Parathyroid adenoma (tissue), 2 donors: ENCODE measurements around the gene SYNJ2BP.

Experiments
- H2AFZ ChIP-seq: fragments of 300-600 bp; sonication (generic); one replicate; pipeline ENCODE4 v1.7.0; 2017; ENCODE audit warnings: antibody characterized with exemption, mild to moderate bottlenecking
- H3K27ac ChIP-seq: fragments of 300-600 bp; sonication (generic); one replicate; pipeline ENCODE4 v1.7.0; 2017
- H3K27me3 ChIP-seq: fragments of 300-600 bp; sonication (generic); one replicate; pipeline ENCODE4 v1.7.0; 2017; ENCODE audit warnings: low read length; ENCODE audit not compliant: control insufficient read depth, insufficient read depth
- H3K36me3 ChIP-seq: fragments of 300-600 bp; sonication (generic); one replicate; pipeline ENCODE4 v1.7.0; 2017; ENCODE audit warnings: low read length; ENCODE audit not compliant: control insufficient read depth, insufficient read depth
- H3K4me1 ChIP-seq: fragments of 300-600 bp; sonication (generic); one replicate; pipeline ENCODE4 v1.7.0; 2017; ENCODE audit warnings: control low read depth
- H3K4me2 ChIP-seq: fragments of 300-600 bp; sonication (generic); one replicate; pipeline ENCODE4 v1.7.0; 2017; ENCODE audit warnings: low read length
- H3K4me3 ChIP-seq: fragments of 300-600 bp; sonication (generic); one replicate; pipeline ENCODE4 v1.7.0; 2017; ENCODE audit warnings: low read depth, low read length
- H3K79me2 ChIP-seq: fragments of 300-600 bp; sonication (generic); one replicate; pipeline ENCODE4 v1.7.0; 2017; ENCODE audit warnings: control low read depth
- H3K9ac ChIP-seq: fragments of 300-600 bp; sonication (generic); one replicate; pipeline ENCODE4 v1.7.0; 2017; ENCODE audit warnings: mild to moderate bottlenecking
- H3K9me3 ChIP-seq: fragments of 300-600 bp; sonication (generic); one replicate; pipeline ENCODE4 v1.7.0; 2017; ENCODE audit warnings: low read length; ENCODE audit not compliant: control insufficient read depth
- TF ChIP-seq, protein P1 (sequence below): fragments of 300-600 bp; sonication (generic); IDR thresholded peaks from one replicate; pipeline ENCODE4 v1.7.0; 2017; ENCODE audit warnings: antibody characterized with exemption, mild to moderate bottlenecking
- donor health status: primary hyperparathyroidism.

Gene SYNJ2BP

DNA sequence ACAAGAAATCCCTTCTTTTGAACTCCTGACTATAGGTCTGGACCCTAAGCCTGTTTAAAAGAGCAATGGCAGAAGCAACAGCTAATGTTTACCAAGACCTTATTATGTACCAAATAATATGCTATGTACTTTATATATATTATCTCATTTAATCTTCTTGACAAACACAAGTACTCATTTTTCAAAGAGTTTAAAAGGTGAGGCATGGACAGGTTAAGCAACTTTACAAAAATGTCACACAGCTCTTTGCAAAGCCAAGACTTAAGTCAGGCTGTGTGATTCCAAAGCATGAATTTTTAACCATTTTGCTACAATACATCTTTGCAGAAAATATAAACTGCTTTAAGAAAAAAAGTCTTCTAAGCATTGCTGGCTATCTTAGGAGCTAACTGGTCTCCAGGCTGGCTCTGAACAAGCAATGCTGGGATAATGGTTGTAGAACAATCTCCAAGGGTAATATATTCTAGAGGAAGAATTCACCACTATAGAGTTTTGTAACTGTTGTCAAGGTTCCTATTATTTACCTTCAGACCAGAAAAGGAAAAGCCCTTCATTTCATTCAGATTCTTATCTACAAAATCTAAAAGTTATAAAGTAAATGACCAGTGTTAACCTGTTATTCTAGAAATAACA is 22.1 kb downstream of the SYNJ2BP start:
- Histone ChIP-seq H3K36me3 (no peaks in the 10 kb centered on the region), H3K9me3 (no peaks in the 10 kb centered on the region), H3K9ac (no peak overlapping the region), H3K27me3 (no peaks in the 10 kb centered on the region), H2AFZ (no peak overlapping the region), H3K4me2 (no peak overlapping the region), H3K4me1 (no peaks in the 10 kb centered on the region), H3K27ac (no peak overlapping the region), H3K79me2 (peaks cover 45% of the 10 kb centered on the region), H3K4me3 (no peak overlapping the region)
- TF ChIP-seq, protein P1, sequence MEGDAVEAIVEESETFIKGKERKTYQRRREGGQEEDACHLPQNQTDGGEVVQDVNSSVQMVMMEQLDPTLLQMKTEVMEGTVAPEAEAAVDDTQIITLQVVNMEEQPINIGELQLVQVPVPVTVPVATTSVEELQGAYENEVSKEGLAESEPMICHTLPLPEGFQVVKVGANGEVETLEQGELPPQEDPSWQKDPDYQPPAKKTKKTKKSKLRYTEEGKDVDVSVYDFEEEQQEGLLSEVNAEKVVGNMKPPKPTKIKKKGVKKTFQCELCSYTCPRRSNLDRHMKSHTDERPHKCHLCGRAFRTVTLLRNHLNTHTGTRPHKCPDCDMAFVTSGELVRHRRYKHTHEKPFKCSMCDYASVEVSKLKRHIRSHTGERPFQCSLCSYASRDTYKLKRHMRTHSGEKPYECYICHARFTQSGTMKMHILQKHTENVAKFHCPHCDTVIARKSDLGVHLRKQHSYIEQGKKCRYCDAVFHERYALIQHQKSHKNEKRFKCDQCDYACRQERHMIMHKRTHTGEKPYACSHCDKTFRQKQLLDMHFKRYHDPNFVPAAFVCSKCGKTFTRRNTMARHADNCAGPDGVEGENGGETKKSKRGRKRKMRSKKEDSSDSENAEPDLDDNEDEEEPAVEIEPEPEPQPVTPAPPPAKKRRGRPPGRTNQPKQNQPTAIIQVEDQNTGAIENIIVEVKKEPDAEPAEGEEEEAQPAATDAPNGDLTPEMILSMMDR, result no peak

DNA sequence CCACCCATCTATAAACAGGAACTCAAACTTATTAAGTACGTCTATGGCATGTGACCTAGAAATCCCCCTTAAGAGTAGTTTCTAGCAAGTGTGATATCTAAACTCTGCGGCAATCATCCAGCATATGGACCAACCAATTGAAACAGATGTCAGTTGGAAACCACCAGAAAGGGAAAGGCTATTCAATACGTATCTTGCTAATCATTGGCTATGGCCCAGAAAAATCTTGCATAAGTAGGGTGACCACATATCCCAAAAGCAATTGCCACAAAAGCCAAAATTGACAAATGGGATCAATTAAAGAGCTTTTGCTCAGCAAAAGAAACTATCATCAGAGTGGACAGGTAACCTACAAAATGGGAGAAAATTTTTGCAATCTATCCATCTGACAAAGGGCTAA is 24.2 kb downstream of the SYNJ2BP start:
- Histone ChIP-seq H3K4me1 (no peaks in the 10 kb centered on the region), H3K9me3 (no peaks in the 10 kb centered on the region), H3K36me3 (no peaks in the 10 kb centered on the region), H3K27me3 (no peaks in the 10 kb centered on the region), H3K79me2 (peaks cover 36% of the 10 kb centered on the region), H3K27ac (no peak overlapping the region), H2AFZ (no peak overlapping the region), H3K9ac (no peak overlapping the region), H3K4me3 (no peak overlapping the region), H3K4me2 (no peak overlapping the region)
- TF ChIP-seq, protein P1, result no peak

GRCh38 chr14:70391493-70392391 is 25.1 kb downstream of the SYNJ2BP start:
- H3K27me3 ChIP-seq, result no peaks in the 10 kb centered on the region
- no peak overlapping the region for H2AFZ ChIP-seq
- peaks cover 2% of the 10 kb centered on the region for H3K4me1 ChIP-seq
- no peak overlapping the region for H3K27ac ChIP-seq
- TF ChIP-seq, protein P1, result no peak
- H3K4me3 ChIP-seq, result no peak overlapping the region
- H3K9ac ChIP-seq, result no peak overlapping the region
- no peaks in the 10 kb centered on the region for H3K9me3 ChIP-seq
- peaks cover 31% of the 10 kb centered on the region for H3K79me2 ChIP-seq
- no peaks in the 10 kb centered on the region for H3K36me3 ChIP-seq
- no peak overlapping the region for H3K4me2 ChIP-seq

GRCh38 chr14:70382536-70382935 is 34.4 kb downstream of the SYNJ2BP start:
- no peak overlapping the region for H3K27ac ChIP-seq
- H3K4me1 ChIP-seq, result peaks cover 2% of the 10 kb centered on the region
- H3K4me2 ChIP-seq, result no peak overlapping the region
- H3K79me2 ChIP-seq, result no peaks in the 10 kb centered on the region
- no peak overlapping the region for H2AFZ ChIP-seq
- H3K27me3 ChIP-seq, result no peaks in the 10 kb centered on the region
- no peak overlapping the region for H3K4me3 ChIP-seq
- TF ChIP-seq, protein P1, result no peak
- H3K36me3 ChIP-seq, result no peaks in the 10 kb centered on the region
- no peak overlapping the region for H3K9ac ChIP-seq
- H3K9me3 ChIP-seq, result no peaks in the 10 kb centered on the region
